ENCODE results near the gene DEDD.

The DEDD gene

DNA sequence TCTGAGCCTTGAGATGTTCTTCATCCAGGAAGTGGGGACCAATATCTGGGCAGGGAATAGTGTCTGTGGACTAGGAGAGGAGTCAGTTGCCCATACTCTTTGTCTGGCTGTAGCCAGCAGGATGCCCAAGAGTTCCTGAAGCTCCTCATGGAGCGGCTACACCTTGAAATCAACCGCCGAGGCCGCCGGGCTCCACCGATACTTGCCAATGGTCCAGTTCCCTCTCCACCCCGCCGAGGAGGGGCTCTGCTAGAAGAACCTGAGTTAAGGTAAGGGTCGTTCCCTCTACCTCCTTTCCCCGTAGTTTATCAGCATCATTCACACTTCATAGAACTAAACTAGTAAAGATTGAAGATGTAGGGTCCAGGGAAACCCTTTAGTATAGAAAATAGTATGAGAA is 30.3 kb upstream of the DEDD start:
- DNase-seq (ENCODE audit: low spot score), result no peak

DNA sequence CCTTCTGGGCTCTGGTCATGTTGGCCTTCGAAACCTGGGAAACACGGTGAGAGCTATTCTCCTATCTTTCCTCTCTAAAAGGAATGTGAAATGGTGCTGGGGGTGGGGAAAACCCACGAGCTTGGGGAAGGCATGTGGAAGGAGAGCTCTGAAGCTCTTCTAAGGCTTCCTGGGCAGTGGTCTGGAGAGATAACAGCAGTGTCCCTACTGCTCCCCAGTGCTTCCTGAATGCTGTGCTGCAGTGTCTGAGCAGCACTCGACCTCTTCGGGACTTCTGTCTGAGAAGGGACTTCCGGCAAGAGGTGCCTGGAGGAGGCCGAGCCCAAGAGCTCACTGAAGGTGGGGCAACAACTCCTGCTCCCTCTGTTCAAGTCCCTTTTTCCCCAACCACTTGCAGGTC is 29.6 kb upstream of the DEDD start:
- no peak for DNase-seq (ENCODE audit: low spot score)

DNA sequence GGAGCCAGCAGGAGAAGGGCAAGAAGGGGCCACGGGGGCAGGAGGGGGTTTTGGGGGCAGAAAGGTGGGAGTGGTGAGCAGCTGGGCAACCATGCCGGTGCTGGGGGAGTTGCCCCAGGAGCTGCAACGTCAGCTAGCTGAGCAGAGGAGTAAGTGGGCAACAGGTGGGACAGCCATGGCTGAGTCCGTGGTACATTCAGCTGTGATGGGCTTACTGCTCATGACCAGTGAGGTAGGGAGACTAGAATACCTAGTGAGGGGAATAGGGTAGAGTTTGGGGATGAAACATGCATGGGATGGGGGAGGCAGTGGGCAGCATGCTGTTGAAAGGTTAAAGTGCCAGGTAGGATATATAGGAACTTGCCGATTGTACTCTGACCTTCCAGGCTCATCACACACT is 29.2 kb upstream of the DEDD start:
- DNase-seq (ENCODE audit: low spot score), result no peak

DNA sequence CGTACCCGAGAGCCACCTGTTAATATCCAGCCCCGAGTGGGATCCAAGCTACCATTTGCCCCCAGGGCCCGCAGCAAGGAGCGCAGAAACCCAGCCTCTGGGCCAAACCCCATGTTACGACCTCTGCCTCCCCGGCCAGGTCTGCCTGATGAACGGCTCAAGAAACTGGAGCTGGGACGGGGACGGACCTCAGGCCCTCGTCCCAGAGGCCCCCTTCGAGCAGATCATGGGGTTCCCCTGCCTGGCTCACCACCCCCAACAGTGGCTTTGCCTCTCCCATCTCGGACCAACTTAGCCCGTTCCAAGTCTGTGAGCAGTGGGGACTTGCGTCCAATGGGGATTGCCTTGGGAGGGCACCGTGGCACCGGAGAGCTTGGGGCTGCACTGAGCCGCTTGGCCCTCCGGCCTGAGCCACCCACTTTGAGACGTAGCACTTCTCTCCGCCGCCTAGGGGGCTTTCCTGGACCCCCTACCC is 28.2 kb upstream of the DEDD start:
- DNase-seq (ENCODE audit: low spot score), result no peak

DNA sequence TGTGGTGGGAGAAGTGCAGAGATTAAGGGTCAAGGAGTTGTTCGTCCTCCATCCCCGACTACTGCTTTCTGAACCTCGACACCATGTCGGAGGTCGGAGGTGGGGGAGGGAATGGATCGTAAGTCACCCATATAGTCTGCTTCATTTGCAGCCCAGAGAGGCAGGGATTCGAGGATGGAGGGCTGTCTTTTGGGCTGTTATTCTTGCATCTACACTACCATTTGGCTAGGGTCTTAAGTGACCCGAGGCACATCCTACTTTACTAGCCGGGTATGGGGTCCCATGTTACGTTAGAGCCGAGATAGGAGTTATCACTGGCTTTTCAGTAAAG is 27.4 kb upstream of the DEDD start:
- no peak for DNase-seq (ENCODE audit: low spot score)

DNA sequence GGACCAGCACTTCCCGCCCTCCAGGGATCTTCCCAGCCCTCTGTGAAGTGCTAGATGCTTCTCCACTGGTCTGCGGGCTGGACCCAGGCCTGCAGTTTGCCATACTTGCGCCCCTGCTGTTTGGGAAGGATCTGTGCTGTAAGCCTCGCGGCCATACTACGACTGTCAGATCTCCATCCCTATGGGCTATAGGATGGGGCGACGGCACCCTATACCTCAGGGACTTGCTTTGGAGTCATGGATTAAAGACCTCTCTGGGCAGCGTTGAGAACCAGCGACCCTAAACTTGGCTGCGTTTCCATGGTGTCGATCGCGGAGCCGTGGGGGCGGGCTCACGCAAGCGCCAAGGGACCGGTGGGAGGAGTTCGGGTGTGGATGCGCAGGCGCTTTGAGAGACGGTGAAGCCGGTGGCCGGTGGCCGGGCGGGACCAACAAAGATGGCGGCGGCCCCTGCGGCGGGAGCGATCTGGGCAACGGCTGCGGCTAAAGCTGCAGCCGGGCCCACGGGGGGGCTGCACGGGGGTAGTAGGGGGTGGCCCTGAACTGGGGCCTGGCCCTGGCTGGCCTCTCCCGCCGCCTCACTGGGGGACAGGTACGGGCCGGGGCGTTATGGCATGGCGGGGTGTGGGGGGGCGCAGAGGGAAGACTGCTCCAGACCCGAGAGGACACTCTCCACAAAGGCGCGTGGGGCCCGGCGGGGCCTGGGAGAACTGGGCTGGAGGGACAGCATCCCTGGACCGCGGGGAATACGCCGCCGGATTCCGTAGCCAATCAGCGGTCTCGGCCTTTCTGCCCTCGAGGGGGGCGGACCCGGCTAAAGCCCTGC is 26.8 kb upstream of the DEDD start, which contains the start of gene USP21:
Gene USP21 (plus strand): TSS at position 414 of the 826 bp plus-strand sequence. CDS start 1,141 bp downstream, outside the sequence.
- DNase-seq (ENCODE audit: low spot score), result peak; percentile 99

DNA sequence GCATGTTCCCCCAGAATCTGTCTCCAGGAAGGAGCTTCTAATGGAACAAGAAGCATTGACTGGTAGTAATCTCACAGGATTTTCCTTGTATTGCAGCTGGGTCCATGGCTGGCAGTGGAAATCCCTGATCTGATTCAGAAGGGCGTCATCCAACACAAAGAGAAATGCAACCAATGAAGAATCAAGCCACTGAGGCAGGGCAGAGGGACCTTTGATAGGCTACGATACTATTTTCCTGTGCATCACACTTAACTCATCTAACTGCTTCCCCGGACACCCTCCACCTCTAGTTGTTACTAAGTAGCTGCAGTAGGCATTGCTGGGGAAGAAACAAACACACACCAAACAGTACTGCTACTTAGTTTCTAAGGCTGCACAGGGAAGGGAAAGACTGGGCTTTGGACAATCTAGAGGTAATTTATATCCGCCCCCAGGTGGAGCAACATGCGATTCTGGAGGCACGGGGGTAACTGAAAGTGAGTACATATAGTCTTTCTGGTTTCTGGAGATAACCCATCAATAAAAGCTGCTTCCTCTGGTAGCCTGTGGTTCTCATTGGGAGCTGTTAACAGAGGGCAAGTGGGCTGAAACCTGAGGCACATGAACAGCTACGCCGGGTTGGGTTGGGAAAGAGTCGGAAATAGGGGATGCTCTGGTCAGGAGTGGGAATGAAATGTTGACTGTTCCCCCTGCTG is 26.0 kb upstream of the DEDD start:
- DNase-seq (ENCODE audit: low spot score), result no peak

DNA sequence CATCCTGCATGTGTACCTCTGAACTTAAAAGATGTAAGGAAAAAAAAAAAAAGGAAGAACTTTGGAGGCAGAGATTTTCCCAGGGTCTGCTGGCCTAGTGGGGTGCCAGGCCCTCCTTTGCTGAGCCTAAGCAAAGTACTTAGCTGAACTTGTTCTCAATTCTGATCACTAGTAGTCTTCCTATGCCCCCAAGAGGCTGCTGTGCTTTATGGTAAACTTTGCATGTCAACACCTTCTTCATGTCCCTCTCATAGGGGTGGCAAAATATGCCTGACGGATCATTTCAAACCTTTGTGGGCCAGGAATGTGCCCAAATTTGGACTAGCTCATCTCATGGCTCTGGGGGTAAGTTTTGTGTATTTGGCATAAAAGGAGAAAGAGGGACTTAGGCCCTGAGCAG is 25.4 kb upstream of the DEDD start:
- no peak for DNase-seq (ENCODE audit: low spot score)

DNA sequence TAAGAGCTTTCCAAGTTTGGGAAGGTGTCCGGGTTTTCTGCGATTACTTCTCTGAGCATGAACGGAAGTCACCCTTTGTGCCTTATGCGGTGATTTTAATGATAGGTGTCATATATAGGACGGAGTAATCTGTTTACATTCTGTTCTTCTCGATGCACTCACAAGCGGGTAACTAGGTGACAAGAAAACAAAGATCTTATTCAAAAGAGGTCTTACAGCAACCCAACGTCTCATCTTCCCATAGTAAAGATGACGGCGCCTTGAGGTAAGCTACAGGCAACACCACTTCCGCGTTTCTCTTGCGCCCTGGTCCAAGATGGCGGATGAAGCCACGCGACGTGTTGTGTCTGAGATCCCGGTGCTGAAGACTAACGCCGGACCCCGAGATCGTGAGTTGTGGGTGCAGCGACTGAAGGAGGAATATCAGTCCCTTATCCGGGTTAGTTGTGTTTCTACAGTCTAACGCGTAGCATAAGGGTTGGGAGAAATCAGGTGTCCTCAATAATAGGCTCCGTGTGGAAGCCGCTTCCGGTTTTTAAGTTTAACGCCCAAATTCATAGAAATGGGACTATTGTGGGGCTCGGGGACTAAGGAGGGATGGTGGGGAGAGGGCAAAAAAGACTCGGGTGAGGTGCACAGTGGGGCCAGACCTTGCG is 21.3 kb upstream of the DEDD start, which contains the start of gene UFC1:
Gene UFC1 (plus strand): TSS at position 297 of the 656 bp plus-strand sequence. CDS start 20 bp downstream, at position 317.
- peak; percentile 87 for DNase-seq (ENCODE audit: low spot score)

DNA sequence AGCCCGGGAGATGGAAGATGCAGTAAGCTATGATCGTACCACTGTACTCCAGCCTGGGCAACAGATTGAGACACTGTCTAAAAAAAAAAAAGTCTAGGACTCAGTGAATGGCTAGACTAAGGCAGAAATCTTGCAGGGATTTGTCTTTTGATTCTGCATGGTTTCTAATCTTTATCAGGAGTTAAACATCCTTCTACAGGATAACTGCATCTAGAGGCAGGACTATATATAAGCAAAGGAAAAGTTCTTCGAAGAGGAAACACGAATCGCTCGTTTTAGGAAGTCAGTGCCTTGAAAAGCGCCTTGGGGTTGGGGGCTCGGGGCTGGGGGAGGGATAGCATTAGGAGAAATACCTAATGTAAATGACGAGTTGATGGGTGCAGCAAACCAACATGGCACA is 20.7 kb upstream of the DEDD start:
- DNase-seq (ENCODE audit: low spot score), result no peak

DNA sequence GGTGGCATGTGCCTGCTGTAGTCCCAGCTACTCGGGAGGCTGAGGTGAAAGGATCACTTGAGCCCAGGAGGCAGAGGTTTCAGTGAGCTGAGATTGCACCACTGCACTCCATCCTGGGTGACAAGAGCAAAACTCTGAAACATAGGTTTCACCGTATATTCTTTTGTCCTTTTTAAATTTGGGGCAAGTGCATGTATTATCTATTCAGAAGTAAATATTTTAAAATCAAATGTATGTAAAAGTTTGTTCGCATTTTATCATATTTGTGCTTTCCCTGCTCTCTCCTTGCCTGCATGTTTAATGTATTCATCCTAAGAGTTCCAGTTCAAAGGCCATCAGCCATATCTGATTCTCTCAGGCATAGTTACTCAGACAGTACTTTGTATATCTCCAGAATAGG is 13.4 kb upstream of the DEDD start:
- DNase-seq (ENCODE audit: low spot score), result no peak

DNA sequence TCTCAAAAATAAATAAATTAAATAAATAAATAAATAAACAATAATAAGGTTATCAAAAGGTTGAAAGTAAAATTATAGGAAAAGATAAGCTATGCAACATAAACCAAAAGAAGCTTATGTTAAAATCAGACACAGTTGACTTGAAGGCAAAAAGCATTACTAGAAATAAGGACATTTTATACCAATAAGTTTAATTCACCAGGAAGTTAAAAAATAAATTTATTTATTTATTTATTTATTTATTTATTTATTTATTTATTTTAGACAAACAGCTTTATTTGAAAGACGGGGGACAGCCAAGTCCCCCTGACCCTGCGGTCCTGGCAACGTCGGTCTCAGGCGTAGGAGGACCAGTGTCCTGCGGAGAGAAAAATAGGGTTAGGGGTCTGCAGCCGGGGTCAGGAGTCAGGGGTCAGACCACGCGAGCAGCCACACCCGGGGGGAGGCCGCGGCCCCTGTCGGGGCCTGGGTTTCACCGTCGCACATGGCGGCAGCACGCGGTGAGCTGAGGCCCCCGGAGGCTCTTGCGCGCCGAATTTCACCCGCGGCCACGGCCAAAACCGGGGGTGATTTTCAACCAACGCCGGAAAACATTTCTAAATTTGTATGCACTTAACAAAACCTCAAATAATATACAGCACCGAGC is 8.4 kb upstream of the DEDD start:
- no peak for DNase-seq (ENCODE audit: low spot score)

DNA sequence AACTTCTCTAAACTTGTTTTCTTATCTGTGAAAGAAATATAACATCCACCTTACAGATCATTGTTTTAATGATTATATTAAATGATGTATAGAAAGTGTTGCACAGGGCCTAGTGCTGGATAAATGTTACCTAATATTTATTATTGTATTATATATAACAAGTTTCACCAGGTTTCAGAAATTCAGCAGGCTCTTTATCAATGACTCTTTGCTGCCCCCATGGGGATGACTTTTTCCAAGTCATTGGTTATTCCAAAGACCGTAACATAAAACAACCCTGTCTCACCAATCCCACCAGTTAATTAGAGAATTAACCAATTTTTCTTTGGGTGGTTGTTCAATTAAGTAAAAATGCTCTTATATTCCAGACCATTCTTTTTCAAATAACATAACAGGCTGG is 7.3 kb upstream of the DEDD start:
- peak; percentile 66 for DNase-seq (ENCODE audit: low spot score)

DNA sequence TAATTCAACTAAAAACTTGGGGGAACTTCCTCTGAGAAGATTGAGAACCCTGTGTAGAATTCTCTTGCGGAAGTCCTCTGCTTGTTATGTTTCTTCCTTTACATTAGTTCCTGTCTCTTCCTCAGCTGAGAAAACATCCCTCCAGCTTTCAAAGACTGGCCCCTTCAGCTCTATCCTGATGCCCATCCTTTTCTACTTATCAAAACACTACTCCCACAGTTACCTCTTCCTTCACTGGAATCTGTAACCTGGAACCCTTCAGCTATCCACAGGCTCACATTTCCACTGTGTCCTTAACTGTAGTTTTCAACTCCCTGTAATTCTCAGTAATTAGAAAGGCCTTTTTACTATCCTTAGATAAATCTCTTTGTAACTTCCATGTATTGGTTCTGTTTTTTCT is 6.0 kb upstream of the DEDD start:
- DNase-seq (ENCODE audit: low spot score), result no peak

DNA sequence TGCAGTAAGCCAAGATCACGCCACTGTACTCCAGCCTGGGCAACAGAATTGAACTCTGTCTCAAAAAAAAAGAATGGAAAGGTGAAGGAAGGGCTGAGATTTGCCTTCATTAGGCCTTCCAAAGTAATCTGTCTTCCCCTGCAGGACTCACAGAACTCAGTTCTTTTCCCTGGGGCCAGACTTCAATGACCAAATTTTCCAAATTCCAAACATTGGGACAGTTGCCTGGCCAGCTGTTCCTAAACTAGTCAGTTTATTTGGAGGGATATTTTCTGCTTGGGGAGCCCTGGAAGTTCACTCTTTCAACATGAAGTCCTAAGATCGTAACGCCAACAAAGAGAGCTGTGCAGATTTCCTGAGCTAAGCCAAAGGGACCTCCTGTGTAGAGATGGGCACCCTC is 5.4 kb upstream of the DEDD start:
- no peak for DNase-seq (ENCODE audit: low spot score)

DNA sequence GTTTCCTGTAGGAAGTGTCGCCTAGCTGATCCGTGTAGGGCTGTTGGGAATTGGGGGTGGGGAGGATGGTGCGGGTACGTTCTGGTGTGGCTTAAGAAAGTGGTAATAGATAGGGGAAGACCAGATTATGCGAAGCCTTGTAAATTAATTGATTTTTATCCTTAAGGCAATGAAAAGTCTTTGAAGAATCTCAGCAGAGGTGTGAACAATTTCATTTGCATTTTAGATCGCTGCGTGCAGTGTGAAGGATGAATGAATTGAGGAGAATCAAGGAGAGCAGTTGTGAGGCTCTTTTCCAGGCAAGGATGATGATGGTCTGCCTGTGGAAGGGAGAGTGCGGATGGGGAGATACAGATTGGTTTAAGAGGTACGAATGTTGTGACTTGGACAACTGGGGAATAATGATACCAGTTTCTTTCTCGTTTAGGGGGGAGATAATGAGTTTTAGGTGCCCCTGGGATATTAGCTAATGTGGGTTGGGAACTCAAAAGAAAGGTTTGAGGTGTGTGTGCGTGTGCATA is 813 bp upstream of the DEDD start:
- no peak for DNase-seq (ENCODE audit: low spot score)

DNA sequence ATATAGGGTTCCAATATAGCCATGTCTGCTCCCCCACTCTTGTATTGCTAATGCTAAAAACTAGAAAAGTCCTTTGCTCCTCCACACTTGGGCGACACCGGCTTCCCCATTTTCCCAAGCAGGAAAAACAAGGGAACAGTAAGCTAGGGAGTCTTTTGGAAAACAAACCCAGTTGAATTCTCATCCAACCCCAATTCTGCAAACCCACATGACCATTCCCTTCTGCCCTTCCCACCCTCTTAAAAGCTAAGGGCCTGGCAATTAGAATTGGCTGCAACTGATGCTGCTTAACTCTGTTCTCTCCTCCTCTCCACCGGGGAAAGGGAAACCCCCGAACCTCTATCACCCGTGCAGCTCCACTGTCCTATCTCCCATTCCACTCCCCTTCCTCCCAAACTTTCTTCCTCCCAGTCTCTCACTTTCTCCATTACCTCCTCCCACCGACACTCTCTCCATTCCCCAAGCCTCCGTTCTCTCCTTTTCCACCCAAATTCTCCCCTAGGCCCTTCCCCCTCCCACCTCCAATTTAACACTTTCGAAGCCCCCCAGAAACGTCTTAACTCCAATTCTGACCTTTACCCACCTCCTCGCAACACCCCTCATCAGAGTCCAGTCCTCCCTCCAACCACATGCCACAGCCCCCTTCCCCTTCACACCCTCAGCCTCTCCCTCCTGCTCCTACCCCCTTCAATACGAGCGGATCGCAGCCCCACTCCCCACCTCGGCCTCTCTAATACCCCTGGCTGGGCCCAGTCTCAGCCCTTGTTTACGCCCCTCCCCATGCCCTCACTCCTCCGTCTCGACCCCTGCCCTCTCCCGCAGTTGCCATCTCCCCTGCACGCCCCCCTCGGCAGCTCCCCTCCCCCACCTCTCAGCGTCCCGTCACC is 701 bp downstream of the DEDD start:
- DNase-seq (ENCODE audit: low spot score), result peak; percentile 38

DNA sequence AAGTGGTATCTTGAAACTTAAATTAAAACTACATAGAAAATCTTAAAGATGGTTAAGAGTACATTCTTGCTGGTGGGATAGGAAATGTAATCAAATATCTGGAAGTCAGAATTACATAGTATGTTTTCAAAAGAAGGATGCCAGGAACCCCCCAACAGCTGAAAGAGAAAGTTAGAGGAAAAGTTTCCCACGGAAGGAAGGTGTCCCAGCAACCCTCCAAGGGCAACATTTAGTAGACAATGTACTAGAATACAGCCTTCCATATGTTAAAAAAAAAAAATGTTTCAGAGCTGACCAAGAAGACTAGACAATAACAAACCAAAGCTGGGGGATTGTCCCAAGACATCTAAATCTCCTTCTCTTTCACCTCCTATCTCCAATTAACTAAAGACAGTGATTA is 2.2 kb downstream of the DEDD start:
- DNase-seq (ENCODE audit: low spot score), result no peak

DNA sequence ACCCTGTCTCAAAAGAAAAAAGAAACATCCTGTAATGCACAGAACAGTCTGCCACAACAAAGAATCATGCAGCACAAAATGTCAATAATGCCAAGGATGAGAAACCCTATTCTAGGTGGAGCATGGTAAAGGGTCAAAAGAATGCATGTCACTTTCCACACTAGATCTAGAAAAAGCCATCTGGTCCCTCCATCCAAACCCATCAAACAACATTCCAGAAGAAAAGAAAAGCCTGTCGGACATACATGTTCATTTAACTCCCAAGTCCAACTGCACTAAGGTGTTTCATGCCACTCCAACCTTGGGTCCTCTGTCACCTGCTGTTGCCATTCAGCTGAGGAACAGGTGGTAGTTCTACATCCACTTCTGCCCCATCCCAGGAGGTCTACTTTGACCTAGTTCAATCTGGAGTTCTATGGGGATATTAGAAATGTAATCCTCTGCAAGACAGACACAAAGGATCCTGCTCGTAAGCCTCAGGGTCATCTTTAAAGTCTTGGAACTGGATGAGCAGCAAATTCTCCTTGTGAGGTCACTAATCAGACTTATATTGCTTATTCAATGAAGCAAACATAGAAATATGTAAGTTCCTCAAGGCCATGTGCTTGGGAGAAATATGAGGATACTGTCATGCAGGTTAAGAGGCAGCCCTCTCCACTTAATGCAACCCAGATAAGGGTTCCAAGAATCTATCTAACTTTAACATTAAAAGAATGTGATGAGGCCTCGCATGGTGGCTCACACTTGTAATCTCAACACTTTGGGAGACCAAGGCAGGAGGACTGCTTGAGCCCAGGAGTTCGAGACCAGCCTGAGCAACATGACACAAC is 3.7 kb downstream of the DEDD start:
- no peak for DNase-seq (ENCODE audit: low spot score)

DNA sequence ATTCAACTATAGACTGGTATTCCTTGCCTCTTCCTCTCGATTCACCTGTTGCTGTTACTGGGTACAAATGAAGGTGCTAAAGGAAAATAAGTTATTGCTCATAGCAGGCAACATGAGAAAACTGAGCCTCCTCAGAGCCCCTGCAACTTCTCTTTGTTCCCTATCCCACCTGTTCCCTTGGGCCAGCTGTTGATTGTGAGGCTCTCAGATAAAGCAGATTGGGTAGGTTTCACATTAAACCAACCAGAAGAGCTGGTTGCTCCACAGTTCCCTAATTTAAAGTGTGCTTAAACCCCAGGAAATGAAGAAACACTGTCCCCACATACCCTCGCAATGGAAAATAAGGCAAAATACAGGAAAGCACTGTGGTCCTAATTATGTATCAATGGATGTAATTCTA is 4.8 kb downstream of the DEDD start:
- DNase-seq (ENCODE audit: low spot score), result no peak
